Mucosa of rectum (tissue), 2 donors: Measurements from ENCODE around the gene USP20.
A peak's percentile ranks its signal among the peaks of the same experiment; 100 is the strongest.

ENCODE experiments used
- H3K27ac ChIP-seq, 2 donors: one replicate each; pipeline ENCODE4 v1.7.0; 2013; ENCODE audit warnings: inconsistent platforms in 2 of 2, low read depth in 2 of 2, low read length in 2 of 2
- H3K27me3 ChIP-seq, 2 donors: one replicate each; pipeline ENCODE4 v1.7.0; 2013; ENCODE audit warnings: low read length in 2 of 2; ENCODE audit not compliant: control insufficient read depth in 2 of 2, insufficient read depth in 2 of 2
- H3K36me3 ChIP-seq, 2 donors: one replicate each; pipeline ENCODE4 v1.7.0; 2013; ENCODE audit warnings: low read length in 2 of 2; ENCODE audit not compliant: control insufficient read depth in 2 of 2, insufficient read depth in 2 of 2
- H3K4me1 ChIP-seq, 2 donors: one replicate each; pipeline ENCODE4 v1.7.0; 2013; ENCODE audit warnings: low read length in 2 of 2, mild to moderate bottlenecking in 1 of 2; ENCODE audit not compliant: control insufficient read depth in 2 of 2, insufficient read depth in 2 of 2
- H3K4me3 ChIP-seq, 2 donors: one replicate each; pipeline ENCODE4 v1.7.0; 2013; ENCODE audit warnings: low read length in 2 of 2
- H3K9ac ChIP-seq, 2 donors: one replicate each; pipeline ENCODE4 v1.7.0; 2013; ENCODE audit warnings: low read length in 2 of 2, low read depth in 1 of 2, mild to moderate bottlenecking in 1 of 2
- H3K9me3 ChIP-seq, 2 donors: one replicate each; pipeline ENCODE4 v1.7.0; 2013; ENCODE audit warnings: low read length in 2 of 2; ENCODE audit not compliant: control insufficient read depth in 2 of 2
- donor health status: healthy.
- donor health status: Normal muscosa, but diverticular disease.

The USP20 gene

DNA sequence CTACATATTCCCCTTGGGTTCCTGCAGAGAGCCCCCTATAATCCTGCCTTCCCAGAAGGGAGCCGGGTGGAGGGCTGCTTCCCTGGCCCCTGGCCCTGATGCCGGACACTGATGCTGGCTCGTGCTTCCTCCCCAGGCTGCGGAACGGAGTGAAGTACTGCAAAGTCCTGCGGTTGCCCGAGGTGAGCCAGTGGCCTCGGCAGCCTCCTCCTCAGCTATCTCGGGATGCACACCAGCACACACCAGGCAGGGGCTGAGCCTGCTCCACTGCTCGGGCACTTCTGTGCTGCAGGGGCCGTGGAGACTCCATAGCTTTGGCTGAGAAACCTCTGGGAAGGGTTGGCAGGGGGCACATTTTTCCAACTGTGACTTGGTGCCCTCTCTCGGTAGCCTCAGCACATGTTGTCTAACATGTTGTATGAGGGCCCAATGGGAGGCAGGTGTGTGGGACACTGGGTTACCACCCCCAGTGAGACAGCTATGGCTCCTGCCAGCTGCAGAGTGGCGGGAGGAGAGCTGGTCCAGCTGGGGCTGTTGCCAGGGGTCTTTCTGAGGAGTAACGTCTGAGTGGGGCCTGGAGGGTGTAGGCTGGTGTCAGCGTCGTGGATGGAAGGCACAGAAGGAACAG lies 38.4 kb downstream of the USP20 start:
- Histone ChIP-seq H3K9ac (no peak overlapping the region), H3K27ac (no peak overlapping the region), H3K36me3 (peaks cover 20 to 23% of the 10 kb centered on the region in 2 donors), H3K4me1 (no peaks in the 10 kb centered on the region), H3K9me3 (no peaks in the 10 kb centered on the region), H3K4me3 (no peak overlapping the region), H3K27me3 (no peaks in the 10 kb centered on the region)

DNA sequence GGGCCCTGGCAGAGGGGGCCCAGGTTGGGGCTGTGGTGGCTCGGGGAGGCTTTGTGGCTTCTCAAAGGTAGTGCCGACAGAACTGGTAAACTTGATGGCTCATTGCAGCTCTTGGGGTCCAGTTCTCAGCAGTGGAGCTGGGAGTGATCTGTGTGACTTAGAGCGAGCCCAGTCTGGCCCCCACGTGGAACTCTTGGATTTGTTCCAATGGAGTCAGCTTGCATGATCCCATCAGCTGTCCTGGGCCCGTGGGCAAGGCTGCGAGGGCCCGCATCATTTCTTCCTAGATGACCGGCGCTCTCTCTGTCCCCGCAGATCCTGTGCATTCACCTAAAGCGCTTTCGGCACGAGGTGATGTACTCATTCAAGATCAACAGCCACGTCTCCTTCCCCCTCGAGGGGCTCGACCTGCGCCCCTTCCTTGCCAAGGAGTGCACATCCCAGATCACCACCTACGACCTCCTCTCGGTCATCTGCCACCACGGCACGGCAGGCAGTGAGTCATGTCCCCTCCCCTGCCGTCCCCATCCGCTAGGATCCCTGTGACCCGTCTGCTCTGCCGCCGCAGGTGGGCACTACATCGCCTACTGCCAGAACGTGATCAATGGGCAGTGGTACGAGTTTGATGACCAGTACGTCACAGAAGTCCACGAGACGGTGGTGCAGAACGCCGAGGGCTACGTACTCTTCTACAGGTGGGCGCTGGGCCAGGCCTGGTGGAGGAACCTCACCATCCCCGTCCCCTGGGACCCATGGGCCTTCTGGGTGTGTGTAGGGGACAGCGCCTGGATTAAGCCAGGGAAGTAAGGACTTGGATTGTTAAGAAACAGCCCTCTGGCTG lies 39.2 kb downstream of the USP20 start:
- Histone ChIP-seq H3K27ac (no peak overlapping the region), H3K4me3 (no peak overlapping the region), H3K9me3 (no peaks in the 10 kb centered on the region), H3K27me3 (no peaks in the 10 kb centered on the region), H3K4me1 (no peaks in the 10 kb centered on the region), H3K36me3 (peaks cover 20 to 23% of the 10 kb centered on the region in 2 donors), H3K9ac (no peak overlapping the region)

DNA sequence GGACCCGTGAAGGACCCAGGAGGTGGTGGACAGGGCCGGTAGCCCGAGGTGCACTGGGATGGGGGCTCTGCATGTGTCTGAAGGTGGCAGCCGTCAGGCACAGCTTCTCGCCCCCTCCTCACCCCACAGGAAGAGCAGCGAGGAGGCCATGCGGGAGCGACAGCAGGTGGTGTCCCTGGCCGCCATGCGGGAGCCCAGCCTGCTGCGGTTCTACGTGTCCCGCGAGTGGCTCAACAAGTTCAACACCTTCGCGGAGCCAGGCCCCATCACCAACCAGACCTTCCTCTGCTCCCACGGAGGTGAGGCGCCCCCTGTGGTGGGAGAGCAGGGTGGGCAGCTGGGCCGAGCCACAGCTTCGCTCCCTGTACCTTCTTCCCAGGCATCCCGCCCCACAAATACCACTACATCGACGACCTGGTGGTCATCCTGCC lies 39.9 kb downstream of the USP20 start:
- Histone ChIP-seq H3K4me1 (no peaks in the 10 kb centered on the region), H3K36me3 (peaks cover 24 to 30% of the 10 kb centered on the region in 2 donors), H3K9me3 (no peaks in the 10 kb centered on the region), H3K9ac (no peak overlapping the region), H3K27me3 (no peaks in the 10 kb centered on the region), H3K27ac (no peak overlapping the region), H3K4me3 (no peak overlapping the region)

DNA sequence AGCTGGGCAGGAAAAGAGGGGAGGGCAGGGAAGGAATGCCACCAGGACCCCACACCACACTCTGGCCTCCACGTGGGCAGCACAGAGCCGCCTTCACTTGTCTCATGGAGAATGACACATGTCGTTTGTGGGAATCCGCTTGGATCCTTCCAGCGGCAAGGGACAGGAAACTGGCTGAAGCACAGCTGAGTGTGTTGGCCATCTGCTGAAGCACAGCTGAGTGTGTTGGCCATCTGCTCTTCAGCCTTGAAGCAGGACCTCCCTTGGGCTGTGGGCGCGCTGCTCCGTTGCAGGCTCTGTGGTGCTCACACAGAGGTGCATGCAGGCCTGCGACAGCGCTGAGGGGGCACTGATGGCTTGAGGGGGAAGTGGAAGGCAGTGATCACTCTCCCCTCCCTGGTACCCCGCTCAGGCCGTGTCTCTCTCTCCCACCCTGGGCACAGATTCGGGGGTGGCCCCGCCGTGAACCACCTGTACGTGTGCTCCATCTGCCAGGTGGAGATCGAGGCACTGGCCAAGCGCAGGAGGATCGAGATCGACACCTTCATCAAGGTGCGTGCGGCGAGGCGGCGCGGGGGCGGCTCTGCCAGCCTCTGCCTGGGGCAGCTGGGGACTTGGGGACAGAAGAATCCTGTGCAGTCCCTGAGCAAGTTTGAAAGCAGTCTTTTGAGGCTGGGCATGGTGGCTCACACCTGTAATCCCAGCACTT lies 40.6 kb downstream of the USP20 start:
- Histone ChIP-seq H3K4me3 (no peak overlapping the region), H3K9me3 (no peaks in the 10 kb centered on the region), H3K9ac (no peak overlapping the region), H3K4me1 (no peaks in the 10 kb centered on the region), H3K27ac (no peak overlapping the region), H3K36me3 (peaks cover 30 to 31% of the 10 kb centered on the region in 2 donors), H3K27me3 (no peaks in the 10 kb centered on the region)

DNA sequence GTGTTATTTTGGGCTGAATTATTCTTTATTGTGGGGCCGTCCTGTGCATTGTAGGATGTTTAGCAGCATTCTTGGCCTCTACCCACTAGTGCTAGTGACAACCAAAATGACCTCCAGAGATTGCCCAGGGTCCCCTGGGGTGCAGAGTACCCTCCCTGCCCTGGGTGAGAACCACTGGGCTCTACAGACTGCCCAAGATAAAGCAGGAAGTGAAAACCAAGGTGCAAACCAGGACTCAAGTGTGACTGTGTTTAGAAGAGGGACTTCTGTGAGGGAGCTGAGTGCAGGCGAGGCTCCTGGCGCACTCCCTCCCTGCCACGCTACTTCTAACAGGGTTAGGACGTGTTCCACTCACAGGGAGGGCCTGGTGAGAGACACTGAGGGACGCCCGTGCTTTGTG lies 41.6 kb downstream of the USP20 start:
- Histone ChIP-seq H3K27ac (no peak overlapping the region), H3K27me3 (no peaks in the 10 kb centered on the region), H3K4me3 (no peak overlapping the region), H3K36me3 (peaks cover 33 to 35% of the 10 kb centered on the region in 2 donors), H3K9ac (no peak overlapping the region), H3K9me3 (no peaks in the 10 kb centered on the region), H3K4me1 (no peaks in the 10 kb centered on the region)

DNA sequence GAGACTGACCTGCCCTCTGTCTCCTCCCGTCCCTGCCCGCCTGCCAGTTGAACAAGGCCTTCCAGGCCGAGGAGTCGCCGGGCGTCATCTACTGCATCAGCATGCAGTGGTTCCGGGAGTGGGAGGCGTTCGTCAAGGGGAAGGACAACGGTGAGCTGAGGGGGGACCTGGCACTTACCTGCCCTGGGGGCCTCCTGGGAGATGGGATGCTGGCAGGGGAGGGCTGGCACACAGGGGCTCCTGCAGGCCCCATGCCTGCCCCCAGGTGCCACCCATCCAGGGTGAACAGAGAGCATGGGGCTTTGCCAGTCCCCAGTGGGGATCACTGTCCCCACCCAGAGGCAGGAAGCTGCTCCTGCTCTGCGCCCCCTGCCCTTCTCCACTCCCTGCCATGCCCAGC lies 43.0 kb downstream of the USP20 start:
- no peaks in the 10 kb centered on the region for H3K4me1 ChIP-seq
- H3K9me3 ChIP-seq, result no peaks in the 10 kb centered on the region
- no peak overlapping the region for H3K4me3 ChIP-seq
- no peak overlapping the region for H3K27ac ChIP-seq
- H3K9ac ChIP-seq, result no peak overlapping the region
- peaks cover 33 to 35% of the 10 kb centered on the region in 2 donors for H3K36me3 ChIP-seq
- no peaks in the 10 kb centered on the region for H3K27me3 ChIP-seq

DNA sequence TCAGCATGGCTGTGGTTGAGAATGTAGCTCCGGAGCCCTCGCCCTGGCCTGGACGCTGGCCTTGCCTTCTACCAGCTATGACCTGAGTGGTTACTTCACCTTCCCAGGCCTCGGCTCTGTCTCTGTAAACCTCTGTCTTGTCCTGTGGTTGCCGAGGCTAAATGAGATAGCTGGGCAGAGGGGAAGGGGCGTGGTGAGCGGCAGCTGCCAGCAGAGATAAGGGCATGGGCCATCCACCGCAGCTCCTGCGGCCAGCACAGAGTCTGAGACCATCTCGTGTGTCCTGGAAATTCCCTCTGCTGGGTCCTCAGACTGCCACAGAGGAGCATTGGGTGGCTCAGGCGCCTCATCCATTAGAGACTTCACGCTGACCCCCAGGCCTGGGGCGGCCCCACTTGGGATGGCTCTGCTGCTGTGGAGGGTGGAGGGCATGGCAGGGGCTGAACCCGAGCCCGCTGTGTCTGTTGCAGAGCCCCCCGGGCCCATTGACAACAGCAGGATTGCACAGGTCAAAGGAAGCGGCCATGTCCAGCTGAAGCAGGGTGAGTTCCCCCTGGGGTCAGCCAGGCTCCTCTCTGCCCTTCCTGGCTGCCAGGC lies 43.9 kb downstream of the USP20 start:
- H3K4me1 ChIP-seq, result peaks cover 5 to 7% of the 10 kb centered on the region in 2 donors
- H3K36me3 ChIP-seq, result peaks cover 33 to 34% of the 10 kb centered on the region in 2 donors
- H3K9ac ChIP-seq, result no peak overlapping the region
- no peak overlapping the region for H3K4me3 ChIP-seq
- H3K9me3 ChIP-seq, result no peaks in the 10 kb centered on the region
- no peak overlapping the region for H3K27ac ChIP-seq
- no peaks in the 10 kb centered on the region for H3K27me3 ChIP-seq

DNA sequence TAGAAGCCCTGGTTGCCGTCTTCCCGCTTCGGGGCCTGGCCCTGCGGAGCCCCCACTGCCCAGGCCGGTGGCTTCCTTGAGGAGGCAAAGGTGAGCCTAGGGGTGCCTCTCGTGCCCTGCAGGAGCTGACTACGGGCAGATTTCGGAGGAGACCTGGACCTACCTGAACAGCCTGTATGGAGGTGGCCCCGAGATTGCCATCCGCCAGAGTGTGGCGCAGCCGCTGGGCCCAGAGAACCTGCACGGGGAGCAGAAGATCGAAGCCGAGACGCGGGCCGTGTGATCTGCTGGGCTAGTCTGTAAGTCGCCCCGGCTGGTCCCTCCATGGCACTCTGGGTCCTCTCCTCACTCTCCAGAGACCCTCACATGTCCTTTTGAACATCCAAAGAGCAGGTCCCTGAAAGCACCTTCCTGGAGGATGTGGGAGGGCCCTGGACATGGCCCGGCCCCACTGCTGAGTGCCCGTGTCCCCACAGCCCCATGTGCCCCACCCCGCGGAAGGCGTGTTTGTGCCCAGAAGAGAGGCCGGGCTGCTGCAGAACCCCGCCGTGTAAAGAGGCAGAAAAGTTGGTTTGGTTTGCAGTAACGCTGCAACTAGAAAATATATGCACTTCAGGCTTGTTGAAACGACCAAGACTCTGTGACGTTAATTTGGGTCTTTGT lies 44.9 kb downstream of the USP20 start:
- Histone ChIP-seq H3K9ac (no peak overlapping the region), H3K36me3 (peaks cover 25 to 26% of the 10 kb centered on the region in 2 donors), H3K4me1 (peaks cover 15% of the 10 kb centered on the region in 2 donors)

DNA sequence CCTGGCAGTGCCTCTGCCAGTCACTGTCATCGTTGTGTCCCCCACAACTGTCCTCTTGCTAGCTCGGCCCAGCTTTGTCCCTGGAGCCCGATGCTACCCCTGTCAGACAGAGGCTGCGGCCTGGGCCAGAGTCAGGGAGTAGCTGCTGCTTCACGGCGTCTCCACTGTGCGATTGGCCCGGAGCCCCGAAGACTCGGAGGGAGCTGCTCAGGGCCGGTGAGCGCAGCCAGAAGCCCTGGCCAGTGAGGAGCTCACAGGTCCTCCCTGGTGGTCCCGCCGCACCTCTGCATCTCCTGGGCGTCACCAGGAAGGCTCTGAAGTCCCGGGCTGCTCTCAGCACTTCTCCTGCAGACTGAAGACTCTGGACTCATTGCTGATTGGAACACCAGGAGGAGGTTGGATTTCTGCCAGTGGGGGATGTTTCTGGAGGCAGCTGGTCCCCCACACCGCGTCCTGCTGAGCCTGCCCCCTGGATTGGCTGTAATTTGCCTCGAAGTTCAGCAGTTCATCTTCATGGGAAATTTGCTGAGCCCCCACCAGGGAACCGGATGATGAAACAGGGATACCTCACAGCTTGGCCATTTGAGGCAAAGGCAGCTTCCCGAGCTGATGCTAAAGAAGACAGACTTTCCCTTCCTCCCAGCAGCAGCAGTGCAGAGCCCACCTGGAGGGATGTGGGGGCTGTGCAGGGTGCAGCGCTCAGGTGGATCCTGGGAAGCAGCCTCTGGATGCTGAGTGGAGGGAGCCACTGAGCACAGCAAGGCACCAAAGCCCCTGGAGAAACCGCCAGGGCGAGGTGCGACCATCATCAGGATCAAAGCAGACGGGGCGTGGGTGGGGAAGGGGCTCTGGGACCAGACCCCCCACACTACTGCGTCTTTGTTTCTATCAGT lies 45.6 kb downstream of the USP20 start:
- Histone ChIP-seq H3K36me3 (peaks cover 17 to 18% of the 10 kb centered on the region in 2 donors), H3K9ac (no peak overlapping the region), H3K27ac (peak overlapping the region in 1 of 2 donors; percentile 38)

More for the DNA sequence above, 44.9 kb downstream of the USP20 start:
- Histone ChIP-seq H3K4me3 (no peak overlapping the region), H3K27ac (no peak overlapping the region), H3K9me3 (no peaks in the 10 kb centered on the region), H3K27me3 (no peaks in the 10 kb centered on the region)

More for the DNA sequence above, 45.6 kb downstream of the USP20 start:
- Histone ChIP-seq H3K4me3 (no peak overlapping the region), H3K4me1 (peaks cover 19 to 20% of the 10 kb centered on the region in 2 donors), H3K9me3 (no peaks in the 10 kb centered on the region), H3K27me3 (no peaks in the 10 kb centered on the region)
